Transverse colon (tissue), 4 donors: ENCODE data around the gene LRRC23.
"Not testable (repeated sequence)": the region's sequence is repeated elsewhere in the genome, so short reads cannot be mapped to it uniquely, and the experiment has no call there.

Source experiments
- CTCF ChIP-seq, 5 experiments: fragments of 200-600 bp in 3 of 5; fragments of 450-650 bp in 2 of 5; sonication (generic) in 3 of 5; IDR thresholded peaks; 1 replicate in 2 of 5; 2 replicates in 3 of 5; pipeline ENCODE4 v1.5.1; 2016 to 2017; ENCODE audit warnings: antibody characterized with exemption in 5 of 5, inconsistent platforms in 3 of 5, mild to moderate bottlenecking in 2 of 5, moderate library complexity in 1 of 5
- POLR2A ChIP-seq: fragments of 450-650 bp; IDR thresholded peaks from one replicate; pipeline ENCODE4 v1.6.1; 2016; ENCODE audit warnings: antibody characterized with exemption, mild to moderate bottlenecking, moderate library complexity
- POLR2AphosphoS5 ChIP-seq, 3 donors: sonication (generic); formaldehyde crosslinking; IDR thresholded peaks; one replicate each; pipeline ENCODE4 v1.6.1; 2016; ENCODE audit warnings: antibody characterized with exemption in 3 of 3

GRCh38 chr12:6874015-6874368 lies 30.6 kb upstream of the LRRC23 start:
- TF ChIP-seq POLR2AphosphoS5 (IDR thresholded peaks at IDR 0.05); POLR2A; CTCF (IDR thresholded peaks at IDR 0.05): not testable (repeated sequence)
